Choroid plexus epithelial cell (primary cell): Measurements from ENCODE around the gene PARD3B.
A peak's percentile ranks its signal among the peaks of the same experiment; 100 is the strongest.

Source experiments
- DNase-seq: peaks from one replicate; pipeline ENCODE4 v3.0.0-alpha.2; 2010; ENCODE audit warnings: low read depth
- H3K4me3 ChIP-seq: 2 replicates; pipeline ENCODE4 v1.5.1; 2011; ENCODE audit warnings: low read depth, mild to moderate bottlenecking, control low read depth, low read length, moderate library complexity
- CTCF ChIP-seq: conservative IDR thresholded peaks from 2 replicates; pipeline ENCODE4 v1.5.1; 2011; ENCODE audit warnings: low read depth, mild to moderate bottlenecking, control low read depth, inconsistent platforms, low read length, moderate library complexity

The PARD3B gene

GRCh38 chr2:205556357-205556756 is 1011.1 kb downstream of the PARD3B start:
- TF ChIP-seq CTCF = no peak
- DNase-seq = no peak
- H3K4me3 ChIP-seq = no peak overlapping the region

GRCh38 chr2:205556841-205557539 is 1011.7 kb downstream of the PARD3B start:
- DNase-seq = no peak
- no peak overlapping the region for H3K4me3 ChIP-seq
- TF ChIP-seq CTCF = no peak

GRCh38 chr2:205557873-205558272 is 1012.6 kb downstream of the PARD3B start:
- no peak overlapping the region for H3K4me3 ChIP-seq
- DNase-seq = no peak
- TF ChIP-seq CTCF = no peak

- no peak overlapping the region for H3K4me3 ChIP-seq
- no peak for DNase-seq
- no peak for TF ChIP-seq CTCF
Measured at GRCh38 chr2:205561441-205561840, 1016.2 kb downstream of the PARD3B start.

- peak; percentile 44 for TF ChIP-seq CTCF
- DNase-seq = peak; percentile 14
- no peak overlapping the region for H3K4me3 ChIP-seq
Measured at GRCh38 chr2:205563646-205564045, 1018.4 kb downstream of the PARD3B start.

GRCh38 chr2:205564346-205565141 is 1019.3 kb downstream of the PARD3B start:
- H3K4me3 ChIP-seq = no peak overlapping the region
- peak; percentile 2 for TF ChIP-seq CTCF
- no peak for DNase-seq

- TF ChIP-seq CTCF = no peak
- DNase-seq = no peak
- H3K4me3 ChIP-seq = no peak overlapping the region
Measured at GRCh38 chr2:205565142-205565522, 1019.9 kb downstream of the PARD3B start.
